OCI-LY7 (cell line): ENCODE results near the gene PPFIA2. TPM values are rescaled to one million over a fixed set of nuclear protein-coding genes. Genes with fewer than 3 reads are reported as not detected.

Experiments used
- BruUV-seq: library from RNA; stranded (reverse); fragments of 400-500 nt; replicated peaks from 2 replicates; lab custom pipeline; 2021; lab: Mats Ljungman, UMichigan
- CTCF ChIA-PET: fragments of 300-600 bp; sonication (Branson Sonifier 250); formaldehyde crosslinking; loops from one replicate; lab custom pipeline; 2022; ENCODE audit warnings: antibody characterized with exemption; ENCODE audit not compliant: unreplicated experiment; lab: Charles Lee
- POLR2A ChIA-PET: fragments of 300-600 bp; sonication (Branson Sonifier 250); formaldehyde crosslinking; loops from one replicate; lab custom pipeline; 2022; ENCODE audit warnings: antibody characterized with exemption; lab: Charles Lee
- DNase-seq: peaks from one replicate; pipeline ENCODE4 v3.0.0-alpha.2; 2015; ENCODE audit warnings: low spot score
- H2AFZ ChIP-seq: fragments of 200-600 bp; sonication (generic), shearing (Covaris generic); 2 replicates; pipeline ENCODE4 v1.6.1; 2014; ENCODE audit warnings: mild to moderate bottlenecking, antibody characterized with exemption, low read length, moderate library complexity
- H3K27ac ChIP-seq: fragments of 200-600 bp; sonication (generic); 2 replicates; pipeline ENCODE4 v1.5.1; 2014; ENCODE audit warnings: mixed run types, low read depth, mild to moderate bottlenecking, moderate library complexity, low read length, inconsistent platforms; ENCODE audit not compliant: poor library complexity, severe bottlenecking
- H3K36me3 ChIP-seq: fragments of 200-600 bp; sonication (generic); 2 replicates; pipeline ENCODE4 v1.6.1; 2014; ENCODE audit warnings: mild to moderate bottlenecking, antibody characterized with exemption, low read length, moderate library complexity, mixed read lengths; ENCODE audit not compliant: insufficient read depth
- H3K4me1 ChIP-seq: fragments of 200-600 bp; sonication (generic); 2 replicates; pipeline ENCODE4 v1.5.1; 2014; ENCODE audit warnings: mild to moderate bottlenecking, low read length; ENCODE audit not compliant: insufficient read depth, poor library complexity, severe bottlenecking
- H3K4me2 ChIP-seq: fragments of 200-600 bp; sonication (generic); 2 replicates; pipeline ENCODE4 v1.6.1; 2014; ENCODE audit warnings: mild to moderate bottlenecking, low read length
- H3K4me3 ChIP-seq: fragments of 200-600 bp; sonication (generic); 2 replicates; pipeline ENCODE4 v1.5.1; 2014; ENCODE audit warnings: mild to moderate bottlenecking, low read depth, low read length; ENCODE audit not compliant: poor library complexity, severe bottlenecking
- H3K79me2 ChIP-seq: fragments of 200-600 bp; sonication (generic); 2 replicates; pipeline ENCODE4 v1.6.1; 2016; ENCODE audit warnings: low read depth, mild to moderate bottlenecking, low read length, moderate library complexity, mixed read lengths; ENCODE audit not compliant: insufficient read depth
- H3K9me2 ChIP-seq: fragments of 200-600 bp; sonication (generic); 2 replicates; pipeline ENCODE4 v1.6.1; 2016; ENCODE audit warnings: mild to moderate bottlenecking, low read length, mixed read lengths; ENCODE audit not compliant: insufficient read depth
- H3K9me3 ChIP-seq: fragments of 200-600 bp; sonication (generic); 2 replicates; pipeline ENCODE4 v1.6.1; 2014; ENCODE audit warnings: mild to moderate bottlenecking, mixed run types, low read length, mixed read lengths
- H4K20me1 ChIP-seq: fragments of 200-600 bp; sonication (generic); 2 replicates; pipeline ENCODE4 v1.6.1; 2014; ENCODE audit warnings: mild to moderate bottlenecking, antibody characterized with exemption, low read length, moderate library complexity, mixed read lengths; ENCODE audit not compliant: insufficient read depth
- EZH2phosphoT487 ChIP-seq: fragments of 200-600 bp; sonication (generic); IDR thresholded peaks from 2 replicates; pipeline ENCODE4 v1.6.1; 2018; ENCODE audit warnings: low read depth, borderline replicate concordance, mild to moderate bottlenecking, mixed run types, antibody characterized with exemption, low read length, moderate library complexity, mixed read lengths
- intact Hi-C: fragments of 100-400 bp; cut with micrococcal nuclease; formaldehyde crosslinking; loops from one replicate; pipeline ENCODE4 v1.10.0; 2022; ENCODE audit not compliant: unreplicated experiment
- total RNA-seq, 2 experiments: library from RNA; depleted of rRNA in 1 of 2; stranded (reverse); fragments of >200 nt in 1 of 2; shearing (Covaris generic) in 1 of 2; gene quantifications; 2 replicates each; pipeline ENCODE4 v1.2.3, GENCODE V29; 2014 to 2022
- TF ChIP-seq, protein P1 (sequence below): fragments of 200-600 bp; sonication (generic); conservative IDR thresholded peaks from 2 replicates; pipeline ENCODE4 v1.5.1; 2014; ENCODE audit warnings: mild to moderate bottlenecking, antibody characterized with exemption, low read length, moderate library complexity, mixed read lengths

The PPFIA2 gene
- total RNA-seq, 2 experiments from 2014 or later, result not detected

DNA sequence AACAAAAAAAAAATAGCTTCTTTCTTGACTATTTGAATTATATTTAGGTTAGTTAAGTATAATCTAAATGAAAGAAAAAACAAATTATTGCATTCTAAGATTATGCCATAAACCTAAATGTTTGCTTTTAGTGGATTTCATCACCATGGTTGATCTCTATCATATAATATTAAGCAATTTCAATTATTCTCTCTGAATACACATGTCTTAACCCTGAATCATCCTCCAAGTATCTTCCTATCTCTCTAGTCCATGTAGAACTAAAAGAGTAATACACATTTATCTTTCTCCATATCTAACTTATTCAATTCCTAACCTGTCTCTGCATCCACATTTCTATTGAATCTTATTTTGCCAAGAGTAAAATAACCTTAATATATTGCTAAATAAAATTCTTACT, 59.6 kb downstream of the PPFIA2 start:
- no TSS peak for BruUV-seq
- no peaks in the 10 kb centered on the region for H3K9me2 ChIP-seq

DNA sequence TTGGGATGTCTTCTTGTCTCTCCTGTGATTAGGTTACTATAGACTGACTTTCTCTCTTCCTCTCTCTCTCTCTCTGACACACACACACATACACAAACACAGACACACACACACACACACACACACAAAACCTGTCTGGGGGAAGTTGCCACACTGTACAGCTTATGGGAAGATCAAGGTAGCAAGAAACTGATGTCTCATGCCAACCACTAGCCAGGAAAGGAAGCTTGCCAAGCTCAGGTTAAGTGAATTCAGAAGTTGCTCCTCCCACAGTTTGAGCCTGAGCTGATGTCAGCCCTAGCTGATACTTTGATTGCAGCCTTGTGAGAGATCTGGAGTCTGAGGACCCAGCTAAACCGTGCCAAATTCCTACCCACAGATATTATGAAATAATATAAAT, 67.1 kb downstream of the PPFIA2 start:
- no peak overlapping the region for H3K27ac ChIP-seq
- POLR2A ChIA-PET, result no interaction called here
- H3K4me1 ChIP-seq, result no peaks in the 10 kb centered on the region
- intact Hi-C loops, result no loop called here
- no peak overlapping the region for H2AFZ ChIP-seq
- no peaks in the 10 kb centered on the region for H3K36me3 ChIP-seq
- H3K4me3 ChIP-seq, result no peak overlapping the region
- H3K4me2 ChIP-seq, result no peak overlapping the region
- no peaks in the 10 kb centered on the region for H3K79me2 ChIP-seq
- no peaks in the 10 kb centered on the region for H3K9me3 ChIP-seq
- DNase-seq, result no peak
- TF ChIP-seq, protein P1, sequence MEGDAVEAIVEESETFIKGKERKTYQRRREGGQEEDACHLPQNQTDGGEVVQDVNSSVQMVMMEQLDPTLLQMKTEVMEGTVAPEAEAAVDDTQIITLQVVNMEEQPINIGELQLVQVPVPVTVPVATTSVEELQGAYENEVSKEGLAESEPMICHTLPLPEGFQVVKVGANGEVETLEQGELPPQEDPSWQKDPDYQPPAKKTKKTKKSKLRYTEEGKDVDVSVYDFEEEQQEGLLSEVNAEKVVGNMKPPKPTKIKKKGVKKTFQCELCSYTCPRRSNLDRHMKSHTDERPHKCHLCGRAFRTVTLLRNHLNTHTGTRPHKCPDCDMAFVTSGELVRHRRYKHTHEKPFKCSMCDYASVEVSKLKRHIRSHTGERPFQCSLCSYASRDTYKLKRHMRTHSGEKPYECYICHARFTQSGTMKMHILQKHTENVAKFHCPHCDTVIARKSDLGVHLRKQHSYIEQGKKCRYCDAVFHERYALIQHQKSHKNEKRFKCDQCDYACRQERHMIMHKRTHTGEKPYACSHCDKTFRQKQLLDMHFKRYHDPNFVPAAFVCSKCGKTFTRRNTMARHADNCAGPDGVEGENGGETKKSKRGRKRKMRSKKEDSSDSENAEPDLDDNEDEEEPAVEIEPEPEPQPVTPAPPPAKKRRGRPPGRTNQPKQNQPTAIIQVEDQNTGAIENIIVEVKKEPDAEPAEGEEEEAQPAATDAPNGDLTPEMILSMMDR, result no peak
- TF ChIP-seq EZH2phosphoT487, result no peak
- H4K20me1 ChIP-seq, result no peaks in the 10 kb centered on the region
- no TSS peak for BruUV-seq
- H3K9me2 ChIP-seq, result no peaks in the 10 kb centered on the region
- CTCF ChIA-PET, result no interaction called here

More for the DNA sequence above, 59.6 kb downstream of the PPFIA2 start:
- Histone ChIP-seq H3K79me2 (no peaks in the 10 kb centered on the region), H4K20me1 (no peaks in the 10 kb centered on the region), H3K4me1 (no peaks in the 10 kb centered on the region), H2AFZ (no peak overlapping the region), H3K36me3 (no peaks in the 10 kb centered on the region), H3K9me3 (no peaks in the 10 kb centered on the region), H3K27ac (no peak overlapping the region), H3K4me3 (no peak overlapping the region), H3K4me2 (no peak overlapping the region)
- TF ChIP-seq EZH2phosphoT487, result no peak
- TF ChIP-seq, protein P1, result no peak
- no peak for DNase-seq
- intact Hi-C loops, result loop anchor here (5.0 kb wide), 1 partner anchor 98 kb away; no protein-coding TSS in a partner anchor
- CTCF ChIA-PET, result no interaction called here
- POLR2A ChIA-PET, result no interaction called here

DNA sequence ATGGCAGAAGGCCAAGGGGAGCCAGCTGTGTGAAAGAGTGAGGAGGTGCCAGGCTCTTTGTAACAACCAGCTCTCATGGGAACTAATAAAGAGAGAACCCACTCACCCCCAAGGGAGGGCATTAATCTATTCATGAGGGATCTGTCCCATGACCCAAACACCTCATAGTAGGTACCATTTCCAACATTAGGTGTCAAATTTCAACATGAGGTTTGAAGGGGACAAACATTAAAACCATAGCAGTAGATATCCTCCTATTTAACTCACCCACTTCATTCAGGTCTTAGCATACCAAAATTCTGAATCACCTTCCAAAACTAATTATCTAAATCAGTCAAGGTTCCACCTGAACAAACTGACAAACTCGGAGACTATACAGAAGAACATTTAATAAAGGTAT, 75.3 kb downstream of the PPFIA2 start:
- CTCF ChIA-PET, result no interaction called here
- no peaks in the 10 kb centered on the region for H3K79me2 ChIP-seq

More for the DNA sequence above, 75.3 kb downstream of the PPFIA2 start:
- no peak overlapping the region for H3K27ac ChIP-seq
- H3K4me3 ChIP-seq, result no peak overlapping the region
- no TSS peak for BruUV-seq
- no peaks in the 10 kb centered on the region for H4K20me1 ChIP-seq
- no peak overlapping the region for H2AFZ ChIP-seq
- DNase-seq, result no peak
- H3K9me2 ChIP-seq, result no peaks in the 10 kb centered on the region
- TF ChIP-seq, protein P1, result no peak
- no peak for TF ChIP-seq EZH2phosphoT487
- no peaks in the 10 kb centered on the region for H3K9me3 ChIP-seq
- intact Hi-C loops, result no loop called here
- no peaks in the 10 kb centered on the region for H3K4me1 ChIP-seq
- POLR2A ChIA-PET, result no interaction called here
- H3K36me3 ChIP-seq, result no peaks in the 10 kb centered on the region
- no peak overlapping the region for H3K4me2 ChIP-seq
